Lung microvascular endothelial cell (primary cell): ENCODE results near the gene ALDOA. TPM values are rescaled to one million over a fixed set of nuclear protein-coding genes. Genes with fewer than 3 reads are reported as not detected.
A peak's percentile ranks its signal among the peaks of the same experiment; 100 is the strongest.
"Not testable (repeated sequence)": the region's sequence is repeated elsewhere in the genome, so short reads cannot be mapped to it uniquely, and the experiment has no call there.

Source experiments
- DNase-seq, 2 donors: peaks; one replicate each; pipeline versions ENCODE4 v3.0.0 to v3.0.0-alpha.2; 2010; ENCODE audit warnings: low read depth in 2 of 2
- total RNA-seq: library from RNA; depleted of rRNA; stranded (reverse); fragments of >200 nt; gene quantifications from 2 replicates; pipeline ENCODE4 v1.2.1, GENCODE V29; 2014

Gene ALDOA
- total RNA-seq = 319 and 337 TPM in 2 replicates

GRCh38 chr16:30065102-30065942 lies at the start of gene ALDOA:
ALDOA (plus strand) TSS chr16:30065760; CDS start chr16:30066898, 1,138 bp downstream.
- DNase-seq = peak; percentile 99

GRCh38 chr16:30016555-30017276 lies 48.8 kb upstream of the ALDOA start:
- DNase-seq = no peak

- DNase-seq = no peak
These were observed 48.3 kb upstream of the ALDOA start for GRCh38 chr16:30017277-30017656.

GRCh38 chr16:30017937-30018336 lies 47.6 kb upstream of the ALDOA start:
- DNase-seq = not testable (repeated sequence)

GRCh38 chr16:30018731-30019158 lies 46.8 kb upstream of the ALDOA start:
- DNase-seq = no peak

GRCh38 chr16:30022887-30023286 lies 42.7 kb upstream of the ALDOA start, which contains the start of gene C16orf92:
C16orf92 (plus strand) TSS chr16:30023198; CDS start chr16:30023341, 143 bp downstream.
- no peak for DNase-seq

- no peak for DNase-seq
These were observed 42.0 kb upstream of the ALDOA start for GRCh38 chr16:30023586-30023985.

- DNase-seq = no peak
These were observed 41.1 kb upstream of the ALDOA start for GRCh38 chr16:30024451-30024850.

- no peak for DNase-seq
These were observed 40.4 kb upstream of the ALDOA start for GRCh38 chr16:30025156-30025555.

GRCh38 chr16:30025574-30025973 lies 40.0 kb upstream of the ALDOA start:
- no peak for DNase-seq

- no peak for DNase-seq
These were observed 39.1 kb upstream of the ALDOA start for GRCh38 chr16:30026449-30026848.

- no peak for DNase-seq
These were observed 37.7 kb upstream of the ALDOA start for GRCh38 chr16:30027588-30028437.

- peak in 1 of 2 donors; percentile 14 for DNase-seq
These were observed 37.0 kb upstream of the ALDOA start for GRCh38 chr16:30028438-30029076.

GRCh38 chr16:30030011-30030685 lies 35.4 kb upstream of the ALDOA start:
- DNase-seq = no peak

- no peak for DNase-seq
These were observed 34.6 kb upstream of the ALDOA start, which contains the start of gene TLCD3B for GRCh38 chr16:30030841-30031413. TLCD3B (minus strand) TSS chr16:30031271; CDS start chr16:30030527, 744 bp downstream.

- no peak for DNase-seq
These were observed 34.1 kb upstream of the ALDOA start for GRCh38 chr16:30031477-30031918.

GRCh38 chr16:30032083-30032819 lies 33.3 kb upstream of the ALDOA start:
- DNase-seq = peak; percentile 72 to 75

- no peak for DNase-seq
These were observed 32.3 kb upstream of the ALDOA start for GRCh38 chr16:30033270-30033669.

GRCh38 chr16:30040221-30040620 lies 25.3 kb upstream of the ALDOA start:
- no peak for DNase-seq
